AG20443 (cell line): ENCODE measurements around the gene L3MBTL1.
"Not testable (repeated sequence)": the region's sequence is repeated elsewhere in the genome, so short reads cannot be mapped to it uniquely, and the experiment has no call there.

Source experiments
- DNase-seq: peaks from one replicate; pipeline ENCODE4 v3.0.0; 2012; ENCODE audit warnings: low spot score, mixed read lengths

Gene L3MBTL1

GRCh38 chr20:43559147-43559987, 51.9 kb downstream of the L3MBTL1 start:
- no peak for DNase-seq

- DNase-seq, result no peak
Observed at GRCh38 chr20:43560974-43561373, 53.5 kb downstream of the L3MBTL1 start.

GRCh38 chr20:43563429-43563828, 55.9 kb downstream of the L3MBTL1 start:
- no peak for DNase-seq

GRCh38 chr20:43563991-43564390, 56.5 kb downstream of the L3MBTL1 start:
- no peak for DNase-seq

DNA sequence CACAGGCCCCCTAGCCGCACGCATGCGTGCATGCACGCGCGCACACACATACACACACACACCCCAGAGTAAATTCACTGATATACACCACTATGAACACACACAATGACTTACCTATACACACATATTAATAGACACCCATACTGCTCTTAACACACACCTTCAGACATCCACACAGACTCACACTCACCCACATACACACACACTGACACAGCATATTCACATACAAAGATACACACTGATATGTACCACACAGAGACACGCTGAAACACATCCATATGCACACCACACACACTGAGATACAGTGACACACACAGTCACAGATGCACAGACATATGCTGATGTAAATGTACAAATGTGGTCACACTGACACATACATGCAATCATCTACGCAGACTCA, 57.0 kb downstream of the L3MBTL1 start:
- no peak for DNase-seq

GRCh38 chr20:43564993-43565757, 57.7 kb downstream of the L3MBTL1 start:
- DNase-seq, result no peak

DNA sequence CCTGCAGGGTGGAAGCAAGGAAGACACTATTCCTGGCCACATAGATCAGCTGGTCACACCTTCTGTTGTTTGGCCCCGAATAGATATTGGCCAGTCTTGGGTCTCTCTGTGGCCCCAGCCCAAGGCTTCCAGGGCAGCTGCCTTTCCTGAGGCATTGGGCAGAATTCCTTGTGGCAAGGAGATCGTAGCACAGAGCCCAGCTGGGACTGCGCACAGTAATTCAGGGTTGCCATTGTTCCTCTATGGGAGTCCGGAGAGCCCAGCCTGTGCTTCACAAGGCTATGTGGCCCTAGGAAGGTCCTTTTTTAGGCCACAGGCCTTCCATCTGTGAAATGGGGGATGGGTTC, 58.2 kb downstream of the L3MBTL1 start:
- no peak for DNase-seq

DNA sequence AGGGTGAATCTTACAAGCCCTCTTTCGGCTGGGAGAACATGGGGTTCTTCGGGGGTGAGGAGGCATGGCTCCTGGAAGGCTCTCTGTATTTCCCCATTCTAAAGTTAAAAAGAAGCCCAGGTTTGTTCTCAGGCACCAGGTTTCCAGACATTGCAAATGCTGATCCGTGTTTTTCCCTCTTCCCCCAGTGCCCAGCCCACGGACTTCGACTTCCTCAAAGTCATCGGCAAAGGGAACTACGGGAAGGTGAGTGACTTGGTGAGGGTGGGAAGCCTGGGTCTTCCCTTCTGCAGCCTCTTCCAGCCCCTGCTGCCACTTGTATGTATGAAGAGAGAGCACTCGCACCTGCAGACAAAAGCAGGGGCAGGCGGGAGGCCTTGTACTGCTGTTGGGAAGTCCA, 60.0 kb downstream of the L3MBTL1 start:
- DNase-seq, result no peak

- DNase-seq, result no peak
Observed at GRCh38 chr20:43568706-43569105, 61.2 kb downstream of the L3MBTL1 start.

DNA sequence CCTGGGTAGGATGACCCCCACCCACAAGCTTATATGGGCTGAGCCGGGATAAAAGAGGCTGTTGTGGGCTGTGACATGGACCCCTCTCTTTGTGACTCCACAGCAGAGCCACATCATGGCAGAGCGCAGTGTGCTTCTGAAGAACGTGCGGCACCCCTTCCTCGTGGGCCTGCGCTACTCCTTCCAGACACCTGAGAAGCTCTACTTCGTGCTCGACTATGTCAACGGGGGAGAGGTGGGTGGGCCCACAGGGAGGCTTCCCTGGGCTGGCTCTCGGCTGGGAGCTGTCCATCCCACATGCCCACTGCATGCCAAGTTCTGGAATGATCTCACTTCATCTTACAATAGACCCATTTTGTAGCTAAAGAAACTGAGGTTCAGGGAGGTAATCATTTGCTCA, 61.8 kb downstream of the L3MBTL1 start:
- DNase-seq, result no peak

DNA sequence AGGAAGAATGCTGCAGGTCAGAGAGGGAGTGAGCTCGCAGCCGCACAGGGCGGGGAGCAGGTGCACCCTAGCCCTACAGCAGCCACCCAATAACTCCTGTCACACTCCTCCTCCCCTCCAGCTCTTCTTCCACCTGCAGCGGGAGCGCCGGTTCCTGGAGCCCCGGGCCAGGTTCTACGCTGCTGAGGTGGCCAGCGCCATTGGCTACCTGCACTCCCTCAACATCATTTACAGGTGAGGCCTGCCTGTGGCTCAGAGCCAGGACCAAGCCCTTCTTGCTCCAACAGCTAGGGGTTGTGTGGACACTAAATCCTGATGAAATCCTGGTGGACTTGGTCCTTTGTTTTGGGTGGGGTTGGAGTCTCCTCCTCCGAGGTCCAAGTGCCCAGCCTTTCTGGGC, 63.0 kb downstream of the L3MBTL1 start:
- no peak for DNase-seq

GRCh38 chr20:43571310-43571709, 63.8 kb downstream of the L3MBTL1 start:
- DNase-seq, result peak; percentile 6

- DNase-seq, result peak; percentile 4
Observed at GRCh38 chr20:43571771-43572170, 64.3 kb downstream of the L3MBTL1 start.

- peak; percentile 3 for DNase-seq
Observed at GRCh38 chr20:43572891-43573290, 65.4 kb downstream of the L3MBTL1 start.

GRCh38 chr20:43576108-43576507, 68.6 kb downstream of the L3MBTL1 start:
- DNase-seq, result no peak

- no peak for DNase-seq
Observed at GRCh38 chr20:43579861-43580793, 72.6 kb downstream of the L3MBTL1 start.

- no peak for DNase-seq
Observed at GRCh38 chr20:43583133-43583864, 75.8 kb downstream of the L3MBTL1 start.

- DNase-seq, result peak; percentile 92
Observed at GRCh38 chr20:43583982-43584432, 76.5 kb downstream of the L3MBTL1 start.

DNA sequence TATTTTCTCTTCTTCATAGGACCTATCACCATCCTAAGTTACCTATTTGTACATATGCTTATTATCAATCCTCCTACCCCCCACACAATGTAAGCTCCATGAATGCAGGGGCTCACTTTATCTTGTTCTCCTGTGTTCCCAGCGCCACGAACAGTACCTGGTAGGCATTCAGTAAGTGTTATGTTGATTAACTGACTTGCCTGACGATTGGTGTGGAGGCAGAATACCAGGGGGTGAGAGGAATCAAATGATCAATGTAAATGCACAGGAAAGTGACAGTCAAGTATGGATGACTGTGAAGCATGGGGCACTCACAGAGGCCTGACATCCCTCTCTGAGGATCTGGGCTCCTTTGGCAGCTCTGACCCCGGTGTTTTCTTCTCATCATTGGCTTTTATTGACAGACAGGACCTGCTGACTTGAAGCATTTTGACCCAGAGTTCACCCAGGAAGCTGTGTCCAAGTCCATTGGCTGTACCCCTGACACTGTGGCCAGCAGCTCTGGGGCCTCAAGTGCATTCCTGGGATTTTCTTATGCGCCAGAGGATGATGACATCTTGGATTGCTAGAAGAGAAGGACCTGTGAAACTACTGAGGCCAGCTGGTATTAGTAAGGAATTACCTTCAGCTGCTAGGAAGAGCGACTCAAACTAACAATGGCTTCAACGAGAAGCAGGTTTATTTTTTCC, 77.1 kb downstream of the L3MBTL1 start:
- DNase-seq, result peak; percentile 67

- DNase-seq, result no peak
Observed at GRCh38 chr20:43586641-43587040, 79.1 kb downstream of the L3MBTL1 start.

DNA sequence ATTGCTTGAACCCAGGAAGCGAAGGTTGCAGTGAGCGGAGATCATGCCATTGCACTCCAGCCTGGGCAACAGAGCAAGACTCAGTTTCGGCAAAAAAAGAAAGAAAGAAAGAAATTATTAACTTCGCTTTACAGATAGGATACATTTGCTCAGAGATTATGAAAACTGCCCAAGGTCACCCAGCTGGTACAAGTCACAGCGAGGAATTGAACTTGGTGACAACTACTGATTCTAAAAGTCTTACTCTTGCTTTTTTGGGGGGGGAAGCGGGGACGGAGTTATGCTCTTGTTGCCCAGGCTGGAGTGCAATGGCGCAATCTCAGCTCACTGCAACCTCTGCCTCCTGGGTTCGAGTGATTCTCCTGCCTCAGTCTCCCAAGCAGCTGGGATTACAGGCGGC, 81.0 kb downstream of the L3MBTL1 start:
- not testable (repeated sequence) for DNase-seq
